HUES64 (cell line): ENCODE data around the gene AKAP11. TPM values are rescaled to one million over a fixed set of nuclear protein-coding genes. Genes with fewer than 3 reads are reported as not detected.
A peak's percentile ranks its signal among the peaks of the same experiment; 100 is the strongest.
"Not testable (repeated sequence)": the region's sequence is repeated elsewhere in the genome, so short reads cannot be mapped to it uniquely, and the experiment has no call there.

Experiments
- H3K27ac ChIP-seq: 2 replicates; pipeline ENCODE4 v1.7.0; 2013; ENCODE audit warnings: low read depth, low read length, inconsistent platforms
- H3K27me3 ChIP-seq: 2 replicates; pipeline ENCODE4 v1.6.1; 2013; ENCODE audit warnings: mild to moderate bottlenecking, low read length; ENCODE audit not compliant: insufficient read depth
- H3K36me3 ChIP-seq: 2 replicates; pipeline ENCODE4 v1.6.1; 2013; ENCODE audit warnings: mild to moderate bottlenecking, low read length; ENCODE audit not compliant: insufficient read depth
- H3K4me1 ChIP-seq: 2 replicates; pipeline ENCODE4 v1.6.1; 2013; ENCODE audit warnings: mild to moderate bottlenecking, low read length, moderate library complexity; ENCODE audit not compliant: insufficient read depth
- H3K4me3 ChIP-seq: 2 replicates; pipeline ENCODE4 v1.5.1; 2013; ENCODE audit warnings: mild to moderate bottlenecking, low read length, moderate library complexity
- H3K9ac ChIP-seq: 2 replicates; pipeline ENCODE4 v1.6.1; 2013; ENCODE audit warnings: mild to moderate bottlenecking, low read depth, low read length
- H3K9me3 ChIP-seq: 2 replicates; pipeline ENCODE4 v1.6.1; 2013; ENCODE audit warnings: low read depth, low read length; ENCODE audit not compliant: insufficient read depth
- WGBS: fragments of 150-250, 120-280 bp; methylation state at CpG from one replicate; pipeline ENCODE4 v1.1.7; 2013; ENCODE audit warnings: missing lambda C conversion rate; 5-methylcytosine and 5-hydroxymethylcytosine counted together
- polyA plus RNA-seq, 2 experiments: library from polyadenylated mRNA; stranded (reverse); fragments of 50-300 nt; gene quantifications; one replicate each; pipeline ENCODE4 v1.2.3, GENCODE V29; 2013

The AKAP11 gene
- 11.2 TPM for polyA plus RNA-seq (2013, experiment 1 of 2)
- 11.7 TPM for polyA plus RNA-seq (2013, experiment 2 of 2)

- H3K36me3 ChIP-seq, result no peaks in the 10 kb centered on the region
- peak within 1 kb of the TSS; percentile 84 for H3K27ac ChIP-seq
- H3K9me3 ChIP-seq, result peaks cover 16% of the 10 kb centered on the region
- no peaks in the 10 kb centered on the region for H3K27me3 ChIP-seq
- H3K4me3 ChIP-seq, result peak within 1 kb of the TSS; percentile 78
- peak within 1 kb of the TSS; percentile 77 for H3K9ac ChIP-seq
- WGBS, result under 1% methylated on average over 59 of the region's 59 CpGs
- peaks cover 17% of the 10 kb centered on the region for H3K4me1 ChIP-seq
Measured at GRCh38 chr13:42272115-42272803, at the start of gene AKAP11. AKAP11 (plus strand) TSS chr13:42272152; CDS start chr13:42286349, 14,197 bp downstream.

GRCh38 chr13:42223681-42224080 lies 48.3 kb upstream of the AKAP11 start:
- H3K9ac ChIP-seq, result no peak overlapping the region
- H3K27ac ChIP-seq, result no peak overlapping the region
- H3K9me3 ChIP-seq, result no peaks in the 10 kb centered on the region
- no peaks in the 10 kb centered on the region for H3K27me3 ChIP-seq
- peaks cover 9% of the 10 kb centered on the region for H3K36me3 ChIP-seq
- H3K4me3 ChIP-seq, result no peak overlapping the region
- peaks cover 21% of the 10 kb centered on the region for H3K4me1 ChIP-seq
- 95% methylated on average over 3 of the region's 4 CpGs for WGBS

- no peaks in the 10 kb centered on the region for H3K9me3 ChIP-seq
- no peak overlapping the region for H3K9ac ChIP-seq
- WGBS, result 98% methylated on average over 2 of the region's 2 CpGs
- no peak overlapping the region for H3K4me3 ChIP-seq
- no peak overlapping the region for H3K27ac ChIP-seq
- H3K36me3 ChIP-seq, result peaks cover 4% of the 10 kb centered on the region; the same call in 1 of the 2 replicates
- H3K27me3 ChIP-seq, result no peaks in the 10 kb centered on the region
- peaks cover 21% of the 10 kb centered on the region for H3K4me1 ChIP-seq
Measured at GRCh38 chr13:42225051-42225450, 46.9 kb upstream of the AKAP11 start.

- not testable (repeated sequence) for H3K36me3 ChIP-seq, H3K4me3 ChIP-seq, H3K9ac ChIP-seq, H3K27ac ChIP-seq, H3K9me3 ChIP-seq, H3K27me3 ChIP-seq, H3K4me1 ChIP-seq
- 94% methylated on average over 5 of the region's 5 CpGs for WGBS
Measured at GRCh38 chr13:42226759-42227158, 45.2 kb upstream of the AKAP11 start.

GRCh38 chr13:42228527-42228926 lies 43.4 kb upstream of the AKAP11 start:
- H3K27ac ChIP-seq, result no peak overlapping the region
- no peaks in the 10 kb centered on the region for H3K27me3 ChIP-seq
- no peak overlapping the region for H3K9ac ChIP-seq
- H3K4me3 ChIP-seq, result no peak overlapping the region
- whole genome bisulfite sequencing, result 97% methylated on average over 1 of the region's 1 CpG
- H3K4me1 ChIP-seq, result no peaks in the 10 kb centered on the region
- H3K9me3 ChIP-seq, result no peaks in the 10 kb centered on the region
- no peaks in the 10 kb centered on the region for H3K36me3 ChIP-seq

GRCh38 chr13:42229287-42229686 lies 42.7 kb upstream of the AKAP11 start:
- H3K4me1 ChIP-seq, result no peaks in the 10 kb centered on the region
- H3K27ac ChIP-seq, result no peak overlapping the region
- no peaks in the 10 kb centered on the region for H3K27me3 ChIP-seq
- no peaks in the 10 kb centered on the region for H3K9me3 ChIP-seq
- no peaks in the 10 kb centered on the region for H3K36me3 ChIP-seq
- 89% methylated on average over 2 of the region's 3 CpGs for WGBS
- no peak overlapping the region for H3K9ac ChIP-seq
- H3K4me3 ChIP-seq, result no peak overlapping the region

- no peaks in the 10 kb centered on the region for H3K4me1 ChIP-seq
- H3K27ac ChIP-seq, result no peak overlapping the region
- H3K4me3 ChIP-seq, result no peak overlapping the region
- H3K9me3 ChIP-seq, result no peaks in the 10 kb centered on the region
- WGBS, result 97% methylated on average over 4 of the region's 4 CpGs
- H3K27me3 ChIP-seq, result no peaks in the 10 kb centered on the region
- no peak overlapping the region for H3K9ac ChIP-seq
- no peaks in the 10 kb centered on the region for H3K36me3 ChIP-seq
Measured at GRCh38 chr13:42232671-42233070, 39.3 kb upstream of the AKAP11 start.

GRCh38 chr13:42233726-42234125 lies 38.2 kb upstream of the AKAP11 start:
- Histone ChIP-seq H3K36me3 (no peaks in the 10 kb centered on the region), H3K9me3 (no peaks in the 10 kb centered on the region), H3K9ac (no peak overlapping the region), H3K27me3 (no peaks in the 10 kb centered on the region), H3K4me1 (no peaks in the 10 kb centered on the region), H3K4me3 (no peak overlapping the region), H3K27ac (no peak overlapping the region)
- WGBS, result 100% methylated on average over 1 of the region's 1 CpG

GRCh38 chr13:42239161-42239560 lies 32.8 kb upstream of the AKAP11 start:
- no peaks in the 10 kb centered on the region for H3K4me1 ChIP-seq
- no peak overlapping the region for H3K4me3 ChIP-seq
- H3K27me3 ChIP-seq, result no peaks in the 10 kb centered on the region
- no peak overlapping the region for H3K27ac ChIP-seq
- no peaks in the 10 kb centered on the region for H3K36me3 ChIP-seq
- no peaks in the 10 kb centered on the region for H3K9me3 ChIP-seq
- WGBS, result no CpG with 5 or more reads among the region's 1 CpG
- H3K9ac ChIP-seq, result no peak overlapping the region

- no peaks in the 10 kb centered on the region for H3K4me1 ChIP-seq
- H3K27ac ChIP-seq, result no peak overlapping the region
- no peaks in the 10 kb centered on the region for H3K9me3 ChIP-seq
- H3K9ac ChIP-seq, result no peak overlapping the region
- no peaks in the 10 kb centered on the region for H3K36me3 ChIP-seq
- H3K27me3 ChIP-seq, result no peaks in the 10 kb centered on the region
- no peak overlapping the region for H3K4me3 ChIP-seq
Measured at GRCh38 chr13:42239644-42240043, 32.3 kb upstream of the AKAP11 start.

GRCh38 chr13:42246541-42246940 lies 25.4 kb upstream of the AKAP11 start:
- 96% methylated on average over 8 of the region's 8 CpGs for WGBS
- Histone ChIP-seq H3K36me3 (no peaks in the 10 kb centered on the region), H3K4me1 (no peaks in the 10 kb centered on the region), H3K27me3 (no peaks in the 10 kb centered on the region), H3K9me3 (no peaks in the 10 kb centered on the region), H3K4me3 (no peak overlapping the region), H3K27ac (no peak overlapping the region), H3K9ac (no peak overlapping the region)

GRCh38 chr13:42247883-42248282 lies 24.1 kb upstream of the AKAP11 start:
- whole genome bisulfite sequencing, result 89% methylated on average over 2 of the region's 2 CpGs
- no peak overlapping the region for H3K27ac ChIP-seq
- H3K27me3 ChIP-seq, result no peaks in the 10 kb centered on the region
- H3K9ac ChIP-seq, result no peak overlapping the region
- H3K4me1 ChIP-seq, result no peaks in the 10 kb centered on the region
- H3K4me3 ChIP-seq, result no peak overlapping the region
- H3K36me3 ChIP-seq, result no peaks in the 10 kb centered on the region
- H3K9me3 ChIP-seq, result no peaks in the 10 kb centered on the region
